Smooth muscle cell (in vitro differentiated cells): Measurements from ENCODE around the gene CRYL1. TPM values are rescaled to one million over a fixed set of nuclear protein-coding genes. Genes with fewer than 3 reads are reported as not detected.

Experiments used
- DNase-seq: peaks from one replicate; lab custom pipeline; 2025; ENCODE audit not compliant: unreplicated experiment; lab: John Stamatoyannopoulos, UW
- H2AFZ ChIP-seq: fragments of 200-600 bp; sonication (generic); 2 replicates; pipeline ENCODE4 v1.6.0; 2016; ENCODE audit warnings: antibody characterized with exemption, low read depth, mild to moderate bottlenecking
- H3F3A ChIP-seq: fragments of 200-600 bp; sonication (generic); 2 replicates; pipeline ENCODE4 v1.6.0; 2017; ENCODE audit warnings: antibody characterized with exemption, low read depth
- H3K27ac ChIP-seq: fragments of 200-600 bp; sonication (generic); 2 replicates; pipeline ENCODE4 v1.5.1; 2016; ENCODE audit warnings: low read depth, mild to moderate bottlenecking
- H3K27me3 ChIP-seq: fragments of 200-600 bp; sonication (generic); 2 replicates; pipeline ENCODE4 v1.6.1; 2016; ENCODE audit warnings: low read depth, mild to moderate bottlenecking
- H3K36me3 ChIP-seq: fragments of 200-600 bp; sonication (generic); 2 replicates; pipeline ENCODE4 v1.5.1; 2016; ENCODE audit warnings: low read depth
- H3K4me1 ChIP-seq: fragments of 200-600 bp; sonication (generic); 2 replicates; pipeline ENCODE4 v1.5.1; 2016; ENCODE audit warnings: low read depth
- H3K4me2 ChIP-seq: fragments of 200-600 bp; sonication (generic); 2 replicates; pipeline ENCODE4 v1.6.0; 2016; ENCODE audit warnings: mild to moderate bottlenecking
- H3K4me3 ChIP-seq: fragments of 200-600 bp; sonication (generic); 2 replicates; pipeline ENCODE4 v1.5.1; 2016; ENCODE audit warnings: mild to moderate bottlenecking
- H3K79me2 ChIP-seq: fragments of 200-600 bp; sonication (generic); 2 replicates; pipeline ENCODE4 v1.6.0; 2016; ENCODE audit warnings: low read depth, mild to moderate bottlenecking
- H3K9ac ChIP-seq: fragments of 200-600 bp; sonication (generic); 2 replicates; pipeline ENCODE4 v1.6.0; 2016; ENCODE audit warnings: low read depth
- H3K9me3 ChIP-seq: fragments of 200-600 bp; sonication (generic); replicated peaks from 2 replicates; pipeline ENCODE4 v1.5.1; 2016; ENCODE audit warnings: low read depth
- H4K20me1 ChIP-seq: fragments of 200-600 bp; sonication (generic); 2 replicates; pipeline ENCODE4 v1.6.0; 2016; ENCODE audit warnings: low read depth
- WGBS: methylation state at CpG from one replicate; pipeline ENCODE4 v1.1.7; 2016; ENCODE audit warnings: low lambda C conversion rate; 5-methylcytosine and 5-hydroxymethylcytosine counted together
- polyA plus RNA-seq: library from polyadenylated mRNA; unstranded; fragments of >200 nt; fragmentation: Nextera tagmentation; extraction: Ambion mirVana; gene quantifications from 2 replicates; pipeline ENCODE4 v1.2.1, GENCODE V29; 2016
- total RNA-seq: library from RNA; depleted of rRNA; stranded (reverse); fragments of >200 nt; gene quantifications from 2 replicates; pipeline ENCODE4 v1.2.3, GENCODE V29; 2014
- TF ChIP-seq, protein P1 (sequence below): fragments of 200-600 bp; sonication (generic); IDR thresholded peaks from 2 replicates; pipeline ENCODE4 v1.5.1; 2017; ENCODE audit warnings: borderline replicate concordance, mild to moderate bottlenecking, antibody characterized with exemption; ENCODE audit not compliant: insufficient read depth, poor library complexity, severe bottlenecking

Gene CRYL1
- total and polyA plus RNA-seq, 2 experiments from 2014 or later, result 6.5 to 12.4 TPM

DNA sequence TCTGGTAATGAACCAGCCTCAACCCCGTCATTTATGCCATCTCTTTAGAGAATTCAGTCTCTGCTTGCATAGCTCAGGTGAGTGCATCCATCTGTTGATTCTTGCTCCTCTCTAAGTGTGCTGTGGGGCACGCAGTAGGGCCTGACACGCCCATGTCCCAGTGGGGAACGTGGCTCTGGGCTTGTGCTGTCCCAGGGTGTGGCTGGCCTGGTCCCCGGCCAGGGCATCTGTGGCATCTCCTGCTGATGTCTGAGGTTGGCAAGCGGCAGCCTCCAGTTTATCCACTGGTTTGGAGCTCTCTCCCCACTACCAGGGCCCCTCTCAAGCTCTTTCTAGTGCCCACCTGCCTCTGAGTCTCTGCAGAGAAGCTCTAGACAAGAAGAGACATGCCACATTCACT, 146.9 kb downstream of the CRYL1 start:
- H3F3A ChIP-seq, result no peaks in the 10 kb centered on the region
- no peak overlapping the region for H3K27ac ChIP-seq
- no peaks in the 10 kb centered on the region for H3K36me3 ChIP-seq
- H3K9ac ChIP-seq, result no peak overlapping the region
- H2AFZ ChIP-seq, result no peak overlapping the region
- no peaks in the 10 kb centered on the region for H4K20me1 ChIP-seq
- no peak for DNase-seq
- H3K9me3 ChIP-seq, result no peaks in the 10 kb centered on the region
- WGBS, result 86% methylated on average over 6 of the region's 6 CpGs
- no peak overlapping the region for H3K4me2 ChIP-seq
- TF ChIP-seq, protein P1, sequence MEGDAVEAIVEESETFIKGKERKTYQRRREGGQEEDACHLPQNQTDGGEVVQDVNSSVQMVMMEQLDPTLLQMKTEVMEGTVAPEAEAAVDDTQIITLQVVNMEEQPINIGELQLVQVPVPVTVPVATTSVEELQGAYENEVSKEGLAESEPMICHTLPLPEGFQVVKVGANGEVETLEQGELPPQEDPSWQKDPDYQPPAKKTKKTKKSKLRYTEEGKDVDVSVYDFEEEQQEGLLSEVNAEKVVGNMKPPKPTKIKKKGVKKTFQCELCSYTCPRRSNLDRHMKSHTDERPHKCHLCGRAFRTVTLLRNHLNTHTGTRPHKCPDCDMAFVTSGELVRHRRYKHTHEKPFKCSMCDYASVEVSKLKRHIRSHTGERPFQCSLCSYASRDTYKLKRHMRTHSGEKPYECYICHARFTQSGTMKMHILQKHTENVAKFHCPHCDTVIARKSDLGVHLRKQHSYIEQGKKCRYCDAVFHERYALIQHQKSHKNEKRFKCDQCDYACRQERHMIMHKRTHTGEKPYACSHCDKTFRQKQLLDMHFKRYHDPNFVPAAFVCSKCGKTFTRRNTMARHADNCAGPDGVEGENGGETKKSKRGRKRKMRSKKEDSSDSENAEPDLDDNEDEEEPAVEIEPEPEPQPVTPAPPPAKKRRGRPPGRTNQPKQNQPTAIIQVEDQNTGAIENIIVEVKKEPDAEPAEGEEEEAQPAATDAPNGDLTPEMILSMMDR, result no peak
- H3K79me2 ChIP-seq, result no peaks in the 10 kb centered on the region
- no peaks in the 10 kb centered on the region for H3K27me3 ChIP-seq
- no peak overlapping the region for H3K4me3 ChIP-seq
- no peaks in the 10 kb centered on the region for H3K4me1 ChIP-seq

DNA sequence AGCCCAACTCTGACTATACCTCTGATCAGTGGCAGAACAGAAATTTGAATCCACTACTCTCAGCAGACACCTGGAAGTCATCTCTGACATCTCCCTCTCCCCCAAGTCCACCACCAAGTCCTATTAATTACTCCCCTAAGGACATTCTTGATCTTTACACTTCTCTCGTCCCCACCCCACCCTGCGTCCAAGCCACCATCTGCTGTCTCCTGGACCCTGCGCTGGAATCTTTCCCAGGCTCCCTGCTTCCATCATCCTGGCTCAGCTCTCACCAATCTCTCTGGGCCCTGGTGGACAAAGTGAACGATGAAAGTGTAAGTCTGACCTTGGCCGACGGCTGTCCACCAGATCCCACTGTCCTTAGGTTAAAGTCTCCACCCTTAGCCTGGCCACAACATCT, 147.9 kb downstream of the CRYL1 start:
- WGBS, result 94% methylated on average over 6 of the region's 6 CpGs

DNA sequence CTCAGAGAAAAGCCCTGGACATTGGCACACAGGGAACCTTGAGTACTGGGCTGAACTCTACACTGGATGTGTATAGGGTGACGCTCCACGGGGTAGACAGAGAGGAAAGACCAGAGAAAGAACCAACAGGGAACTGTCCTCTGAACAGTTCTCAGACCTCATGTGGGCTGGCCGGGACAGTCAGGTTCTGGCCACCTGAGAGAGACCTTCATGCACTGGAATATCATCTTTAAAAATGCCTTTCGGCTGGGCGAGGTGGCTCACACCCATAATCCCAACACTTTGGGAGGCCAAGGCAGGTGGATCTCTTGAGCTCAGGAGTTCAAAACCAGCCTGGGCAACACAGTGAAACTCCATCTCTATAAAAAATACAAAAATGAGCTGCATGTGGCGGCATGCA, 149.8 kb downstream of the CRYL1 start:
- no peak overlapping the region for H2AFZ ChIP-seq
- DNase-seq, result no peak
- no peaks in the 10 kb centered on the region for H3K79me2 ChIP-seq
- H3K27ac ChIP-seq, result no peak overlapping the region
- H3K4me2 ChIP-seq, result no peak overlapping the region
- WGBS, result 90% methylated on average over 6 of the region's 6 CpGs
- no peak overlapping the region for H3K9ac ChIP-seq
- no peak overlapping the region for H3K4me3 ChIP-seq
- TF ChIP-seq, protein P1, result no peak
- peaks cover 2% of the 10 kb centered on the region for H3K4me1 ChIP-seq
- no peaks in the 10 kb centered on the region for H3K27me3 ChIP-seq
- H3K36me3 ChIP-seq, result no peaks in the 10 kb centered on the region
- H3F3A ChIP-seq, result no peaks in the 10 kb centered on the region
- H4K20me1 ChIP-seq, result no peaks in the 10 kb centered on the region
- H3K9me3 ChIP-seq, result no peaks in the 10 kb centered on the region

More for the DNA sequence above, 147.9 kb downstream of the CRYL1 start:
- TF ChIP-seq, protein P1, result no peak
- Histone ChIP-seq H3K4me3 (no peak overlapping the region), H3K79me2 (no peaks in the 10 kb centered on the region), H3K4me2 (no peak overlapping the region), H3K36me3 (no peaks in the 10 kb centered on the region), H3K9me3 (no peaks in the 10 kb centered on the region), H3K27me3 (no peaks in the 10 kb centered on the region), H3K9ac (no peak overlapping the region), H3F3A (no peaks in the 10 kb centered on the region), H3K4me1 (no peaks in the 10 kb centered on the region), H4K20me1 (no peaks in the 10 kb centered on the region), H3K27ac (no peak overlapping the region), H2AFZ (no peak overlapping the region)
- no peak for DNase-seq

DNA sequence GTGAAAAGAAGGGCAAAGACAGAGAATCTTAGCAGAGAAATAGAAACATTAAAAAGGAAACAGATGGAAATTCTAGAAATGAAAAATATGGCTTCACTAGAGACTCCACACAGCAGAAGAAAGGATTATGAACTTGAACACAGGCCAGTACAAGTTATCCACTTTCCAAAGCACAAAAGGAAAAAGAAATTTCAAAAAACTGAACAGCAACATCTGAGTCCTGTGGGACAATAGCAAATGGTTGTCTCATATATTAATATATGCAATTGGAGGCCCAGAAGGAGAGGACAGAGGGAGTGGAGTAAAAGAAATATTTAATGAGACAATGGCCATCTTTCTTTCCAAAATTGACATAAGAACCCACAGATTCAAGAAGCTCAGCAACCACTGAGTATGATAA, 151.8 kb downstream of the CRYL1 start:
- no peak overlapping the region for H3K4me3 ChIP-seq
- H3F3A ChIP-seq, result no peaks in the 10 kb centered on the region
- DNase-seq, result no peak
- H4K20me1 ChIP-seq, result no peaks in the 10 kb centered on the region
- H3K4me2 ChIP-seq, result no peak overlapping the region
- no peak overlapping the region for H3K9ac ChIP-seq
- no peaks in the 10 kb centered on the region for H3K36me3 ChIP-seq
- H3K27ac ChIP-seq, result no peak overlapping the region
- H2AFZ ChIP-seq, result no peak overlapping the region
- H3K79me2 ChIP-seq, result no peaks in the 10 kb centered on the region
- H3K4me1 ChIP-seq, result peaks cover 6% of the 10 kb centered on the region
- H3K9me3 ChIP-seq, result no peaks in the 10 kb centered on the region
- TF ChIP-seq, protein P1, result no peak
- no peaks in the 10 kb centered on the region for H3K27me3 ChIP-seq
